HFF-Myc (cell line): ENCODE results near the gene KIAA1210.

Source experiments
- DNase-seq: peaks from one replicate; pipeline ENCODE4 v3.0.0-alpha.2; 2011; ENCODE audit warnings: low read depth; ENCODE audit errors: extremely low read depth
- H3K4me3 ChIP-seq: replicated peaks from 2 replicates; pipeline ENCODE4 v1.5.1; 2011; ENCODE audit warnings: low read depth, mild to moderate bottlenecking, control low read depth, low read length
- TF ChIP-seq, protein P1 (sequence below): IDR thresholded peaks from 2 replicates; pipeline ENCODE4 v1.5.1; 2012; ENCODE audit warnings: mild to moderate bottlenecking, low read depth, low read length, control low read depth; ENCODE audit errors: missing control alignments

Gene KIAA1210

GRCh38 chrX:119095936-119096335 lies 31.7 kb downstream of the KIAA1210 start:
- DNase-seq = no peak
- TF ChIP-seq, protein P1, sequence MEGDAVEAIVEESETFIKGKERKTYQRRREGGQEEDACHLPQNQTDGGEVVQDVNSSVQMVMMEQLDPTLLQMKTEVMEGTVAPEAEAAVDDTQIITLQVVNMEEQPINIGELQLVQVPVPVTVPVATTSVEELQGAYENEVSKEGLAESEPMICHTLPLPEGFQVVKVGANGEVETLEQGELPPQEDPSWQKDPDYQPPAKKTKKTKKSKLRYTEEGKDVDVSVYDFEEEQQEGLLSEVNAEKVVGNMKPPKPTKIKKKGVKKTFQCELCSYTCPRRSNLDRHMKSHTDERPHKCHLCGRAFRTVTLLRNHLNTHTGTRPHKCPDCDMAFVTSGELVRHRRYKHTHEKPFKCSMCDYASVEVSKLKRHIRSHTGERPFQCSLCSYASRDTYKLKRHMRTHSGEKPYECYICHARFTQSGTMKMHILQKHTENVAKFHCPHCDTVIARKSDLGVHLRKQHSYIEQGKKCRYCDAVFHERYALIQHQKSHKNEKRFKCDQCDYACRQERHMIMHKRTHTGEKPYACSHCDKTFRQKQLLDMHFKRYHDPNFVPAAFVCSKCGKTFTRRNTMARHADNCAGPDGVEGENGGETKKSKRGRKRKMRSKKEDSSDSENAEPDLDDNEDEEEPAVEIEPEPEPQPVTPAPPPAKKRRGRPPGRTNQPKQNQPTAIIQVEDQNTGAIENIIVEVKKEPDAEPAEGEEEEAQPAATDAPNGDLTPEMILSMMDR = no peak
- H3K4me3 ChIP-seq = no peak overlapping the region

GRCh38 chrX:119094819-119095218 lies 32.8 kb downstream of the KIAA1210 start:
- DNase-seq = no peak
- H3K4me3 ChIP-seq = no peak overlapping the region
- TF ChIP-seq, protein P1 = no peak

GRCh38 chrX:119093991-119094735 lies 33.4 kb downstream of the KIAA1210 start:
- TF ChIP-seq, protein P1 = no peak
- no peak overlapping the region for H3K4me3 ChIP-seq
- DNase-seq = no peak

GRCh38 chrX:119090627-119091026 lies 37.0 kb downstream of the KIAA1210 start:
- no peak overlapping the region for H3K4me3 ChIP-seq
- DNase-seq = no peak
- TF ChIP-seq, protein P1 = no peak

DNA sequence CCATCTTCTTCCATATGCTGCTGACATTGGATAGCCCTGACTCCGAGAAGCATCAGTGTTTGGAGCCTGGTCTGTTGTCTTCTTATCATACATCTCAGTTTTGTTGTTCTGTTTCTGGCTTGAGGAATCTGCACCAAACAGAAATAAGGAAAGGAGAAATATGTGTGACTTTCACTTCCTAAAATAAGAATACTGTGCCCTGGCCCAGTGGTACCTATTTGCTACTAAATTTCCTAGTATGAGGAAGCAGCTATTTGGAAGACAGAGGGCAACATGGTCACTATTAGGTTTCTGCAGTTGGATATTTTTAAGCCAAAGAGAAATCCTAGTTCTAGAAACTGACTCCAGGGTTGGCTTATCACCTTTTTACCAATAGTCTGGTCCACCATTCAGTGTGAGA lies 38.0 kb downstream of the KIAA1210 start:
- TF ChIP-seq, protein P1 = no peak
- no peak overlapping the region for H3K4me3 ChIP-seq

GRCh38 chrX:119087121-119087520 lies 40.5 kb downstream of the KIAA1210 start:
- TF ChIP-seq, protein P1 = no peak
- H3K4me3 ChIP-seq = no peak overlapping the region
- DNase-seq = no peak

More for the DNA sequence above, 38.0 kb downstream of the KIAA1210 start:
- DNase-seq = no peak

DNA sequence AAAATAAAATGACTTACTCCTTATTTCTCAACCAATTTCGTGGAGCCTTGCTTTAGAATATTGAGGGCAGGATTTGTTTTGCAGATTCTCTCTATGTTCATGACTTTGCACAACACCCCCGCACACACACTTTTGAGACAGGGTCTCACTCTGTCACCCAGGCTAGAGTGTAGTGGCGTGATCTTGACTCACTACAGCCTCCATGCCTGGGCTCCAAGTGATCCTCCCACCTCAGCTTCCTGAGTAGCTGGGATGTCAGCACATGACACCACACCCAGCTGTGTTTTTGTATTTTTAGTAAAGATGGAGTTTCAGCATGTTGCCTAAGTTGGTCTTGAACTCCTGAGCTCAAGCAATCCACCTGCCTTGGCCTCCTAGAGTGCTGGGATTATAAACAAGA lies 42.8 kb downstream of the KIAA1210 start:
- H3K4me3 ChIP-seq = no peak overlapping the region
- TF ChIP-seq, protein P1 = no peak
- no peak for DNase-seq
